Esophagus muscularis mucosa (tissue), 4 donors: Measurements from ENCODE around the gene LHFPL2. TPM values are rescaled to one million over a fixed set of nuclear protein-coding genes. Genes with fewer than 3 reads are reported as not detected.

ENCODE experiments used
- DNase-seq: peaks from one replicate; pipeline ENCODE4 v3.0.0-alpha.2; 2017; ENCODE audit errors: extremely low spot score
- H3K27ac ChIP-seq, 4 donors: fragments of 200-600 bp; sonication (generic); replicated peaks in 1 of 4; 1 replicate in 3 of 4; 2 replicates in 1 of 4; pipeline ENCODE4 v1.5.1; 2016 to 2019; ENCODE audit warnings: mild to moderate bottlenecking in 1 of 4
- H3K27me3 ChIP-seq, 4 donors: fragments of 200-600 bp; sonication (generic); one replicate each; pipeline versions ENCODE4 v1.5.1 to v1.6.0; 2016 to 2019
- H3K36me3 ChIP-seq, 4 donors: fragments of 200-600 bp; sonication (generic); one replicate each; pipeline ENCODE4 v1.5.1; 2016 to 2019
- H3K4me1 ChIP-seq, 4 donors: fragments of 200-600 bp; sonication (generic); one replicate each; pipeline ENCODE4 v1.5.1; 2016 to 2019
- H3K4me3 ChIP-seq, 4 donors: fragments of 200-600 bp; sonication (generic); 1 replicate in 2 of 4; 2 replicates in 2 of 4; pipeline ENCODE4 v1.5.1; 2016 to 2019; ENCODE audit warnings: mild to moderate bottlenecking in 4 of 4, moderate library complexity in 1 of 4
- H3K9me3 ChIP-seq, 4 donors: fragments of 200-600 bp; sonication (generic); 1 replicate in 3 of 4; 2 replicates in 1 of 4; pipeline ENCODE4 v1.5.1; 2016 to 2019
- EP300 ChIP-seq: sonication (generic); formaldehyde crosslinking; IDR thresholded peaks from one replicate; pipeline ENCODE4 v1.6.1; 2017; ENCODE audit warnings: antibody characterized with exemption
- POLR2A ChIP-seq: fragments of 450-650 bp; IDR thresholded peaks from one replicate; pipeline ENCODE4 v1.6.1; 2017; ENCODE audit warnings: antibody characterized with exemption, moderate library complexity, mild to moderate bottlenecking, low read depth
- POLR2AphosphoS5 ChIP-seq, 2 donors: sonication (generic); formaldehyde crosslinking; IDR thresholded peaks; one replicate each; pipeline ENCODE4 v1.6.1; 2017; ENCODE audit warnings: antibody characterized with exemption in 2 of 2
- WGBS: methylation state at CpG from one replicate; pipeline ENCODE4 v1.1.5; 2018; 5-methylcytosine and 5-hydroxymethylcytosine counted together
- intact Hi-C: fragments of 100-400 bp; cut with DNase I; formaldehyde crosslinking; loops from one replicate; pipeline ENCODE4 v1.15.1; 2023
- total RNA-seq, 4 donors: library from RNA; depleted of rRNA; stranded (reverse); fragments of >200 nt; gene quantifications; one replicate each; pipeline versions ENCODE4 v1.1.0 to v1.2.1, GENCODE V29; 2016
- TF ChIP-seq, protein P1 (sequence below), 3 experiments: fragments of 200-600 bp in 2 of 3; fragments of 450-650 bp in 1 of 3; sonication (generic) in 2 of 3; IDR thresholded peaks; one replicate each; pipeline ENCODE4 v1.5.1; 2017 to 2019; ENCODE audit warnings: antibody characterized with exemption in 3 of 3, mild to moderate bottlenecking in 2 of 3, moderate library complexity in 1 of 3

Gene LHFPL2
- total RNA-seq, 4 donors from 2014 or later = 24.1 to 40.9 (median 28.1) TPM

DNA sequence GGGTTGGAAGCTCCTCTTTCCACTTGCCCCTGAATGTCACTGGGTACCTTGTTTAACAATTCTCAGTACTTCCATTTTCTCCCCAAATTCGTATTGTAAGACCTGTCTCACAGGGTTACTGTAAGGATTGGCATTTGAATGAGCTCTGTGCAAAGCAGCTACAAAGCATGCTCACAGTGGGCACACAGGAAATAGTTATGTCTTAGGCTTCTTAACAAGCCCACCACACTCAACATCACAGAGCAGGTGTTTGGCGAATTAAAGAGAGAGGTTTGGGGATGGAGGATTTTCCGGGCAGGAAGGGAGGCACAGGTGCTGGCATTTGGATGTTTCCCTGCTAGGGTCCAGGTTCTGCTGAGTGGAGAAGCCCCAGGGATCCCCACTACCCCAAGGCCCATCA lies 17.0 kb upstream of the LHFPL2 start:
- DNase-seq = no peak
- H3K4me3 ChIP-seq = no peak overlapping the region
- no peaks in the 10 kb centered on the region for H3K4me1 ChIP-seq
- no peak overlapping the region for H3K27ac ChIP-seq
- no peaks in the 10 kb centered on the region for H3K36me3 ChIP-seq
- 96% methylated on average over 3 of the region's 3 CpGs for WGBS
- H3K9me3 ChIP-seq = no peaks in the 10 kb centered on the region
- intact Hi-C loops = no loop called here
- no peak for TF ChIP-seq POLR2A
- H3K27me3 ChIP-seq = no peaks in the 10 kb centered on the region

DNA sequence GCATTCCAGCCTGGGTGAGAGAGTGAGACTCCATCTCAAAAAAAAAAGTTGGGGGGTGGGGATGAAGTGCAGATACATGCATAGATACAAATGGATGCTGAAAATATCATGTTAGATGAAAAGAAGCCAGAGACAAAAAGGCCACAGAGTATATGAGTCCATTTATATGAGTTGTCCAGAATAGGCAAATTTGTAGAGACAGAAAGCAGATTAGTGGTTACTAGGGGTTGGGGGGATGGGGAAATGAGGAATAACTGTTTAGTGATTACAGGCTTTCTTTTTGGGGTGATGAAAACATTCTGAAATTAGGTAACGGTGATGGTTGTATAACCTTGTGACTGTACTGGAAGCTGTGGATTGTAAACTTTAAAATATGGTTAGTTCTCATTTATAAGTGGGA lies 13.8 kb upstream of the LHFPL2 start:
- 95% methylated on average over 1 of the region's 1 CpG for WGBS
- Histone ChIP-seq H3K4me1 (peaks cover 0 to 9% (median 7%) of the 10 kb centered on the region in 4 donors), H3K27me3 (no peaks in the 10 kb centered on the region), H3K4me3 (no peak overlapping the region), H3K9me3 (no peaks in the 10 kb centered on the region), H3K36me3 (no peaks in the 10 kb centered on the region), H3K27ac (no peak overlapping the region)
- intact Hi-C loops = no loop called here
- TF ChIP-seq POLR2A (no peak), EP300 (no peak), POLR2AphosphoS5 (IDR thresholded peaks at IDR 0.05) (no peak)
- TF ChIP-seq, protein P1, sequence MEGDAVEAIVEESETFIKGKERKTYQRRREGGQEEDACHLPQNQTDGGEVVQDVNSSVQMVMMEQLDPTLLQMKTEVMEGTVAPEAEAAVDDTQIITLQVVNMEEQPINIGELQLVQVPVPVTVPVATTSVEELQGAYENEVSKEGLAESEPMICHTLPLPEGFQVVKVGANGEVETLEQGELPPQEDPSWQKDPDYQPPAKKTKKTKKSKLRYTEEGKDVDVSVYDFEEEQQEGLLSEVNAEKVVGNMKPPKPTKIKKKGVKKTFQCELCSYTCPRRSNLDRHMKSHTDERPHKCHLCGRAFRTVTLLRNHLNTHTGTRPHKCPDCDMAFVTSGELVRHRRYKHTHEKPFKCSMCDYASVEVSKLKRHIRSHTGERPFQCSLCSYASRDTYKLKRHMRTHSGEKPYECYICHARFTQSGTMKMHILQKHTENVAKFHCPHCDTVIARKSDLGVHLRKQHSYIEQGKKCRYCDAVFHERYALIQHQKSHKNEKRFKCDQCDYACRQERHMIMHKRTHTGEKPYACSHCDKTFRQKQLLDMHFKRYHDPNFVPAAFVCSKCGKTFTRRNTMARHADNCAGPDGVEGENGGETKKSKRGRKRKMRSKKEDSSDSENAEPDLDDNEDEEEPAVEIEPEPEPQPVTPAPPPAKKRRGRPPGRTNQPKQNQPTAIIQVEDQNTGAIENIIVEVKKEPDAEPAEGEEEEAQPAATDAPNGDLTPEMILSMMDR (IDR thresholded peaks at IDR 0.05) = no peak
- no peak for DNase-seq

GRCh38 chr5:78661691-78662090 lies 13.1 kb upstream of the LHFPL2 start:
- no peak overlapping the region for H3K4me3 ChIP-seq
- no peaks in the 10 kb centered on the region for H3K36me3 ChIP-seq
- no peak overlapping the region for H3K27ac ChIP-seq
- H3K27me3 ChIP-seq = no peaks in the 10 kb centered on the region
- WGBS = 100% methylated on average over 1 of the region's 1 CpG
- TF ChIP-seq POLR2A (no peak), EP300 (no peak), POLR2AphosphoS5 (IDR thresholded peaks at IDR 0.05) (no peak)
- TF ChIP-seq, protein P1 (IDR thresholded peaks at IDR 0.05) = no peak
- no peak for DNase-seq
- H3K4me1 ChIP-seq = peaks cover 0 to 9% (median 7%) of the 10 kb centered on the region in 4 donors
- intact Hi-C loops = no loop called here
- no peaks in the 10 kb centered on the region for H3K9me3 ChIP-seq

DNA sequence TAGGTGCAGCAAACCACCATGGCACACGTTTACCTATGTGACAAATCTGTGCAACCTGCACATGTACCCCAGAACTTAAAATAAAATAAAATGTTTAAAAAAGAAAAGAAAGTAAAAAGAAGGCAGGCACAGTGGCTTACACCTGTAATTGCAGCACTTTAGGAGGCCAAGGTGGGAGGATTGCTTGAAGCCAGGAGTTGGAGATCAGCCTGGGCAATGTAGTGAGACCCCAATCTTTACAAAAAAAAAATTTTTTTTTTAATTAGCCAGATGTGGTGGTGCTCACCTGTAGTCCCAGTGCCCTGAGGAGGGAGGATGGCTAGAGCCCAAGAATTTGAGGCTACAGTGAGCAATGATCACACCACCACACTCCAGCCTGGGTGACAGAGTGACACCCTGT lies 12.5 kb upstream of the LHFPL2 start:
- WGBS = 95% methylated on average over 1 of the region's 1 CpG
- no peak for DNase-seq
- Histone ChIP-seq H3K27ac (no peak overlapping the region), H3K27me3 (no peaks in the 10 kb centered on the region), H3K4me1 (peaks cover 0 to 9% (median 7%) of the 10 kb centered on the region in 4 donors), H3K4me3 (no peak overlapping the region), H3K9me3 (no peaks in the 10 kb centered on the region), H3K36me3 (no peaks in the 10 kb centered on the region)
- TF ChIP-seq POLR2AphosphoS5 (IDR thresholded peaks at IDR 0.05) (no peak), EP300 (no peak), POLR2A (no peak)
- TF ChIP-seq, protein P1 (IDR thresholded peaks at IDR 0.05) = no peak
- intact Hi-C loops = no loop called here

- 77% methylated on average over 1 of the region's 1 CpG for WGBS
- TF ChIP-seq POLR2AphosphoS5 (IDR thresholded peaks at IDR 0.05) (no peak), POLR2A (no peak), EP300 (no peak)
- TF ChIP-seq, protein P1 (IDR thresholded peaks at IDR 0.05) = no peak
- no peak overlapping the region for H3K27ac ChIP-seq
- H3K4me1 ChIP-seq = peaks cover 0 to 9% (median 7%) of the 10 kb centered on the region in 4 donors
- DNase-seq = no peak
- no peaks in the 10 kb centered on the region for H3K9me3 ChIP-seq
- intact Hi-C loops = no loop called here
- no peaks in the 10 kb centered on the region for H3K36me3 ChIP-seq
- no peak overlapping the region for H3K4me3 ChIP-seq
- H3K27me3 ChIP-seq = no peaks in the 10 kb centered on the region
Measured at GRCh38 chr5:78660401-78660800, 11.8 kb upstream of the LHFPL2 start.
